H9 (cell line): ENCODE data around the gene PDE4B. TPM values are rescaled to one million over a fixed set of nuclear protein-coding genes. Genes with fewer than 3 reads are reported as not detected.

Experiments
- DNase-seq: peaks from one replicate; pipeline ENCODE4 v3.0.0-alpha.2; 2017
- H2AFZ ChIP-seq: one replicate; pipeline ENCODE4 v1.6.1; 2013; ENCODE audit warnings: mild to moderate bottlenecking, low read length, control low read depth, moderate library complexity
- H2AK5ac ChIP-seq: 2 replicates; pipeline ENCODE4 v1.6.1; 2013; ENCODE audit warnings: low read length, control low read depth, mixed read lengths; ENCODE audit not compliant: insufficient read length
- H2BK120ac ChIP-seq: one replicate; pipeline ENCODE4 v1.6.1; 2013; ENCODE audit warnings: low read depth, mild to moderate bottlenecking, low read length, control low read depth, inconsistent platforms; ENCODE audit not compliant: poor library complexity, severe bottlenecking
- H2BK12ac ChIP-seq: 2 replicates; pipeline ENCODE4 v1.6.1; 2013; ENCODE audit warnings: low read length, control low read depth, mixed read lengths, low read depth; ENCODE audit not compliant: insufficient read length
- H2BK15ac ChIP-seq: 2 replicates; pipeline ENCODE4 v1.6.1; 2013; ENCODE audit warnings: low read depth, low read length, control low read depth
- H2BK20ac ChIP-seq: one replicate; pipeline ENCODE4 v1.6.1; 2013; ENCODE audit warnings: low read depth, mild to moderate bottlenecking, low read length, control low read depth, inconsistent platforms; ENCODE audit not compliant: poor library complexity, severe bottlenecking
- H2BK5ac ChIP-seq: 2 replicates; pipeline ENCODE4 v1.6.1; 2013; ENCODE audit warnings: low read length, control low read depth, mixed read lengths; ENCODE audit not compliant: insufficient read length
- H3K14ac ChIP-seq: 2 replicates; pipeline ENCODE4 v1.6.1; 2013; ENCODE audit warnings: low read length, control low read depth; ENCODE audit not compliant: insufficient read depth
- H3K18ac ChIP-seq: 2 replicates; pipeline ENCODE4 v1.6.1; 2013; ENCODE audit warnings: low read depth, mild to moderate bottlenecking, mixed read lengths, low read length, control low read depth; ENCODE audit not compliant: insufficient read length
- H3K23ac ChIP-seq: 2 replicates; pipeline ENCODE4 v1.6.1; 2013; ENCODE audit warnings: low read length, control low read depth, mixed read lengths, low read depth; ENCODE audit not compliant: insufficient read length
- H3K23me2 ChIP-seq: 2 replicates; pipeline ENCODE4 v1.6.1; 2013; ENCODE audit warnings: low read depth, mild to moderate bottlenecking, mixed read lengths, low read length, control low read depth; ENCODE audit not compliant: insufficient read length, poor library complexity, severe bottlenecking
- H3K27ac ChIP-seq: 2 replicates; pipeline ENCODE4 v1.5.1; 2013; ENCODE audit warnings: low read length, control low read depth, mixed read lengths, low read depth; ENCODE audit not compliant: insufficient read length
- H3K27me3 ChIP-seq: 2 replicates; pipeline ENCODE4 v1.6.1; 2013; ENCODE audit warnings: low read length, control low read depth, inconsistent platforms; ENCODE audit not compliant: insufficient read depth
- H3K4ac ChIP-seq: 2 replicates; pipeline ENCODE4 v1.6.1; 2013; ENCODE audit warnings: low read depth, mild to moderate bottlenecking, control low read depth, inconsistent platforms, low read length, moderate library complexity
- H3K4me1 ChIP-seq: 2 replicates; pipeline ENCODE4 v1.6.1; 2013; ENCODE audit warnings: low read length, control low read depth, inconsistent platforms; ENCODE audit not compliant: insufficient read depth
- H3K4me2 ChIP-seq: 2 replicates; pipeline ENCODE4 v1.6.1; 2013; ENCODE audit warnings: low read length, control low read depth, mixed read lengths; ENCODE audit not compliant: insufficient read length, insufficient read depth
- H3K56ac ChIP-seq: 2 replicates; pipeline ENCODE4 v1.6.1; 2013; ENCODE audit warnings: low read depth, mild to moderate bottlenecking, mixed read lengths, low read length, control low read depth; ENCODE audit not compliant: insufficient read length
- H3K79me1 ChIP-seq: 2 replicates; pipeline ENCODE4 v1.6.1; 2013; ENCODE audit warnings: low read depth, mild to moderate bottlenecking, moderate library complexity, low read length, control low read depth, inconsistent platforms; ENCODE audit not compliant: insufficient read depth, poor library complexity, severe bottlenecking
- H3K79me2 ChIP-seq: 2 replicates; pipeline ENCODE4 v1.6.1; 2013; ENCODE audit warnings: low read length, control low read depth, inconsistent platforms; ENCODE audit not compliant: insufficient read depth
- H3K9ac ChIP-seq: 2 replicates; pipeline ENCODE4 v1.6.1; 2013; ENCODE audit warnings: low read length, control low read depth, mixed read lengths; ENCODE audit not compliant: insufficient read length; ENCODE audit errors: extremely low read depth
- H3K9me3 ChIP-seq: one replicate; pipeline ENCODE4 v1.6.1; 2013; ENCODE audit warnings: low read depth, low read length, inconsistent platforms; ENCODE audit not compliant: control insufficient read depth
- H3T11ph ChIP-seq: one replicate; pipeline ENCODE4 v1.6.1; 2013; ENCODE audit warnings: mild to moderate bottlenecking, low read length, control low read depth, inconsistent platforms
- H4K20me1 ChIP-seq: one replicate; pipeline ENCODE4 v1.6.1; 2013; ENCODE audit not compliant: control insufficient read depth, insufficient read length, insufficient read depth
- H4K5ac ChIP-seq: 2 replicates; pipeline ENCODE4 v1.6.1; 2013; ENCODE audit warnings: low read depth, mild to moderate bottlenecking, mixed read lengths, low read length, control low read depth; ENCODE audit not compliant: insufficient read length
- H4K8ac ChIP-seq: replicated peaks from 2 replicates; pipeline ENCODE4 v1.6.1; 2013; ENCODE audit warnings: low read length, control low read depth, mixed read lengths, low read depth; ENCODE audit not compliant: insufficient read length
- H4K91ac ChIP-seq: 2 replicates; pipeline ENCODE4 v1.6.1; 2013; ENCODE audit warnings: low read depth, mild to moderate bottlenecking, moderate library complexity, mixed read lengths, low read length, control low read depth; ENCODE audit not compliant: insufficient read length
- H3K27ac Mint-ChIP-seq, 3 experiments: 2 replicates in 2 of 3; 3 replicates in 1 of 3; pipeline ENCODE4 v1.8.0; 2020 to 2021; ENCODE audit warnings: mixed read lengths in 3 of 3, mild to moderate bottlenecking in 1 of 3, moderate library complexity in 1 of 3
- H3K27me3 Mint-ChIP-seq: 2 replicates; pipeline ENCODE4 v1.8.0; 2021; ENCODE audit warnings: low read depth, mild to moderate bottlenecking, moderate library complexity, mixed read lengths
- H3K36me3 Mint-ChIP-seq, 3 experiments: 2 replicates in 2 of 3; 3 replicates in 1 of 3; pipeline ENCODE4 v1.8.0; 2020 to 2021; ENCODE audit warnings: low read depth in 3 of 3, mixed read lengths in 3 of 3; ENCODE audit not compliant: insufficient read depth in 1 of 3
- H3K4me1 Mint-ChIP-seq, 2 experiments: 2 replicates each; pipeline ENCODE4 v1.8.0; 2020; ENCODE audit warnings: mixed read lengths in 2 of 2
- H3K4me3 Mint-ChIP-seq, 2 experiments: 2 replicates in 1 of 2; 3 replicates in 1 of 2; pipeline ENCODE4 v1.8.0; 2020 to 2021; ENCODE audit warnings: mild to moderate bottlenecking in 2 of 2, mixed read lengths in 2 of 2, moderate library complexity in 1 of 2
- H3K9me3 Mint-ChIP-seq, 2 experiments: 2 replicates in 1 of 2; 3 replicates in 1 of 2; pipeline ENCODE4 v1.8.0; 2020; ENCODE audit warnings: mild to moderate bottlenecking in 2 of 2, mixed read lengths in 2 of 2, moderate library complexity in 1 of 2
- WGBS: extraction: QIAGEN DNeasy Blood & Tissue Kit; methylation state at CpG from one replicate; pipeline ENCODE4 v1.1.7; 2013; ENCODE audit warnings: missing lambda C conversion rate, low lambda C conversion rate, mixed read lengths; ENCODE audit not compliant: insufficient read length; ENCODE audit errors: extremely low coverage; 5-methylcytosine and 5-hydroxymethylcytosine counted together
- total RNA-seq: library from RNA; stranded (reverse); gene quantifications from 2 replicates; pipeline ENCODE4 v1.2.1, GENCODE V29; 2021
- TF ChIP-seq, protein P1 (sequence below): fragments of 200-600 bp; sonication (generic); conservative IDR thresholded peaks from 3 replicates; pipeline ENCODE4 v1.8.0; 2021; ENCODE audit warnings: antibody characterized with exemption, mild to moderate bottlenecking

PDE4B gene
- total RNA-seq, 1 experiment from 2014 or later: 19.8 TPM

DNA sequence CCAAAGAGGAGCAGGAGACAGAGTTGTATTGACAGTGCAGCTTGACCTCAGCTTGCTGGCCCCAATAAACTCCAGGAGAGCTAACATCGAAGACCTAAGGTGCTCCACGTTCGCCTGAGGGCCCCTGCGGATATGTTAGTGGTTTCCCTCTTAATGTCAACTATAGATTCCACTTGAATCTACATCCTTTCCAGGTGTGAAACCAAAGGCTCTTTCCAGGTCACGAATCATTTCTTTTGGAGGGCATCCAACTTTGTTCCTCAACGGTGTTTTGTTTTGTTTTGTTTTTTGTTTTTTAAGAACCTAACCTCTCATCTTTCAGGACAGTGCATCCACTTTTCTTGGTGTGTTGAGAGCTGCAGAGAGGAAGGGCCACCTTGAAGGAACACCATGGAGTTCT lies 473.7 kb downstream of the PDE4B start:
- no peak overlapping the region for H2BK15ac ChIP-seq
- H2BK12ac ChIP-seq: no peak overlapping the region
- no CpG with 5 or more reads among the region's 6 CpGs for WGBS
- H4K20me1 ChIP-seq: no peaks in the 10 kb centered on the region
- H3K27ac Mint-ChIP-seq: no peak overlapping the region
- H3K23ac ChIP-seq: no peak overlapping the region
- no peaks in the 10 kb centered on the region for H3K79me1 ChIP-seq
- no peak overlapping the region for H3K4me2 ChIP-seq
- no peak overlapping the region for H3T11ph ChIP-seq
- no peak overlapping the region for H4K8ac ChIP-seq
- H3K4me1 ChIP-seq: no peaks in the 10 kb centered on the region
- no peak overlapping the region for H2AFZ ChIP-seq
- H3K9ac ChIP-seq: no peak overlapping the region
- TF ChIP-seq, protein P1, sequence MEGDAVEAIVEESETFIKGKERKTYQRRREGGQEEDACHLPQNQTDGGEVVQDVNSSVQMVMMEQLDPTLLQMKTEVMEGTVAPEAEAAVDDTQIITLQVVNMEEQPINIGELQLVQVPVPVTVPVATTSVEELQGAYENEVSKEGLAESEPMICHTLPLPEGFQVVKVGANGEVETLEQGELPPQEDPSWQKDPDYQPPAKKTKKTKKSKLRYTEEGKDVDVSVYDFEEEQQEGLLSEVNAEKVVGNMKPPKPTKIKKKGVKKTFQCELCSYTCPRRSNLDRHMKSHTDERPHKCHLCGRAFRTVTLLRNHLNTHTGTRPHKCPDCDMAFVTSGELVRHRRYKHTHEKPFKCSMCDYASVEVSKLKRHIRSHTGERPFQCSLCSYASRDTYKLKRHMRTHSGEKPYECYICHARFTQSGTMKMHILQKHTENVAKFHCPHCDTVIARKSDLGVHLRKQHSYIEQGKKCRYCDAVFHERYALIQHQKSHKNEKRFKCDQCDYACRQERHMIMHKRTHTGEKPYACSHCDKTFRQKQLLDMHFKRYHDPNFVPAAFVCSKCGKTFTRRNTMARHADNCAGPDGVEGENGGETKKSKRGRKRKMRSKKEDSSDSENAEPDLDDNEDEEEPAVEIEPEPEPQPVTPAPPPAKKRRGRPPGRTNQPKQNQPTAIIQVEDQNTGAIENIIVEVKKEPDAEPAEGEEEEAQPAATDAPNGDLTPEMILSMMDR: no peak
- no peak overlapping the region for H3K27ac ChIP-seq
- no peak overlapping the region for H2BK5ac ChIP-seq
- no peak overlapping the region for H2BK20ac ChIP-seq
- no peak overlapping the region for H2AK5ac ChIP-seq
- H3K56ac ChIP-seq: no peak overlapping the region
- H3K9me3 ChIP-seq: no peaks in the 10 kb centered on the region
- H3K9me3 Mint-ChIP-seq: no peaks in the 10 kb centered on the region
- peaks cover 2% of the 10 kb centered on the region for H3K23me2 ChIP-seq
- H3K27me3 Mint-ChIP-seq: no peaks in the 10 kb centered on the region
- H3K14ac ChIP-seq: no peak overlapping the region
- H3K18ac ChIP-seq: no peak overlapping the region
- H3K27me3 ChIP-seq: no peaks in the 10 kb centered on the region
- no peak overlapping the region for H4K91ac ChIP-seq
- H3K4me3 Mint-ChIP-seq: no peak overlapping the region
- no peaks in the 10 kb centered on the region for H3K79me2 ChIP-seq
- no peak overlapping the region for H2BK120ac ChIP-seq
- H3K36me3 Mint-ChIP-seq: no peaks in the 10 kb centered on the region
- no peak overlapping the region for H3K4ac ChIP-seq
- H3K4me1 Mint-ChIP-seq: peaks cover 29 to 40% of the 10 kb centered on the region in 2 experiments
- H4K5ac ChIP-seq: no peak overlapping the region
- DNase-seq: no peak
